ENCODE results near the gene RTKN. TPM values are rescaled to one million over a fixed set of nuclear protein-coding genes. Genes with fewer than 3 reads are reported as not detected.
A peak's percentile ranks its signal among the peaks of the same experiment; 100 is the strongest.
"Not testable (repeated sequence)": the region's sequence is repeated elsewhere in the genome, so short reads cannot be mapped to it uniquely, and the experiment has no call there.

The RTKN gene
- total and polyA plus RNA-seq, 12 donors: 7.4 to 35.6 (median 14.1) TPM

DNA sequence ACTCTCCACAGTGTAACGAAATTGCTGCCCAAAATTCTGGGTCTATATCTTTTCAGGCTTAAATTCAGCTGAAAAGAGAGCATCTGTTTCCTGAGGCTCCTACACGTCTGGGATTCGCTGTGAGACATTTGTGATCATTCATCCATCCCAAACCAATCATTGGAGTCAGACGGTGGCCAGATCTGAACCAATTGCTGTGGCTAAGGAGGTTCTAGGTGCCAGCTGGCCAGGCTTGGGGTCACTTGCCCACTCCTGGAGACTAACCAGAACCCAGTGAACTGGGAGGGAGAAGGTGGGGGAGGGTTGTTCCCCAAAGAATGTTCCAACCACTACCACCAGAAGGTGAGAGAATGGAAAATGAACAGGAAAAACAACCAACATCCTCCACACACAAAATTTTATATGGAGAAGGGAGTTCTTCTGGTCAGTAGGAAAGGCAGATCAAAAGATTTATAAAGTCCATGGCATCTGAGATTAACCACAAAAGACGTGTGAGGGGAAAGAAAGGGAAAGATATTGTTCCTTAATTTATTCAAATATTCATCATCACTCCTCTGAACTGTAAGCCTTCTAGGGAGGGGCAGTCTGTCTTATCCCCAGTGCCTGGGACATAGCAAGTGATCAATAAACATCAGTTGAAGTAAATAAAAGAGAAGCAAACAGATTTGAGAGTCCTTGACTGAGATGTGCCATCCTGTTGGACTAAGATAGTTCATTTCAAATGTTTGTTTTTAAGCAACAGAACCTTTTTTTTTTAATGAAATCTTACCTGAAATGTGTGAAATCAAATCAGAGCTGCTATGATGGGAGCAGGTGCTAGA, 3.0 kb upstream of the RTKN start:
- H3K4me3 ChIP-seq: no peak overlapping the region
- no peaks in the 10 kb centered on the region for H3K36me3 ChIP-seq (replicated peaks in 1 of 2)
- TF ChIP-seq POLR2A (IDR thresholded peaks at IDR 0.05): no peak
- TF ChIP-seq, protein P1, sequence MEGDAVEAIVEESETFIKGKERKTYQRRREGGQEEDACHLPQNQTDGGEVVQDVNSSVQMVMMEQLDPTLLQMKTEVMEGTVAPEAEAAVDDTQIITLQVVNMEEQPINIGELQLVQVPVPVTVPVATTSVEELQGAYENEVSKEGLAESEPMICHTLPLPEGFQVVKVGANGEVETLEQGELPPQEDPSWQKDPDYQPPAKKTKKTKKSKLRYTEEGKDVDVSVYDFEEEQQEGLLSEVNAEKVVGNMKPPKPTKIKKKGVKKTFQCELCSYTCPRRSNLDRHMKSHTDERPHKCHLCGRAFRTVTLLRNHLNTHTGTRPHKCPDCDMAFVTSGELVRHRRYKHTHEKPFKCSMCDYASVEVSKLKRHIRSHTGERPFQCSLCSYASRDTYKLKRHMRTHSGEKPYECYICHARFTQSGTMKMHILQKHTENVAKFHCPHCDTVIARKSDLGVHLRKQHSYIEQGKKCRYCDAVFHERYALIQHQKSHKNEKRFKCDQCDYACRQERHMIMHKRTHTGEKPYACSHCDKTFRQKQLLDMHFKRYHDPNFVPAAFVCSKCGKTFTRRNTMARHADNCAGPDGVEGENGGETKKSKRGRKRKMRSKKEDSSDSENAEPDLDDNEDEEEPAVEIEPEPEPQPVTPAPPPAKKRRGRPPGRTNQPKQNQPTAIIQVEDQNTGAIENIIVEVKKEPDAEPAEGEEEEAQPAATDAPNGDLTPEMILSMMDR (IDR thresholded peaks at IDR 0.05): no peak
- WGBS, 4 donors: 35 to 46% (median 38%) methylated on average over 5 of the region's 5 CpGs
- intact Hi-C loops (cut with DNase I): no loop called here
- H3K27ac ChIP-seq: no peak overlapping the region
- H3K9me3 ChIP-seq (replicated peaks in 1 of 3): no peaks in the 10 kb centered on the region
- peaks cover 5 to 15% of the 10 kb centered on the region in 2 donors for H3K4me1 ChIP-seq (replicated peaks in 1 of 2)
- no peak for DNase-seq
- H3K27me3 ChIP-seq: peaks cover 11% of the 10 kb centered on the region

DNA sequence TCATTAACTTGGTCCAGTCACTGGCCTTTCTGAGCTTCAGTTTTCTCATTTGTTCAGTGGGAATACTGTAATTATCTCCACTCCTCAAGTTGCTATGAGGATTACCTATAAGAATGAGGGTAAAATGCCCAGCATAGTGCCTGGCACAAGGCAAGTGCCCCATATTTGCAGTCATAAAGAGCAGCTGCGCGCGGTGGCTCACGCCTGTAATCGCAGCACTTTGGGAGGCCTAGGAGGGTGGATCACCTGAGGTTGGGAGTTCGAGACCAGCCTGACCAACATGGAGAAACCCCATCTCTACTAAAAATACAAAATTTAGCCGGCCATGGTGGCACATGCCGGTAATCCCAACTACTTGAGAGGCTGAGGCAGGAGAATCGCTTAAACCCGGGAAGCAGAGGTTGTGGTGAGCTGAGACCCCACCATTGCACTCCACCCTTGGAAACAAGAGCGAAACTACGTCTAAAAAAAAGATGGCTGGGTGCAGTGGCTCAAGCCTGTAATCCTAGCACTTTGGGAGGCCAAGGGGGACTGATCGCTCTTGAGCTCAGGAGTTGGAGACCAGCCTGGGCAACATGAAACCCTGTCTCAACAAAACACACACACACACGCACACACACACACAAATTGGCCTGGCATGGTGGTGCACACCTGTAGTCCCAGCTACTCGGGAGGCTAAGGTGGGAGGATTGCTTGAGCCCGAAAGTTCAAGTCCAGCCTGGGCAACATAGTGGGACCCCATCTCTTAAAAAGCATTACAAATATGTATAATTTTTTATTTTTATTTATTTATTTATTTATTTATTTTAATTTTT, 953 bp upstream of the RTKN start:
- intact Hi-C loops (cut with DNase I); H3K9me3 ChIP-seq (replicated peaks in 1 of 3); H3K4me3 ChIP-seq; H3K27ac ChIP-seq; DNase-seq; H3K36me3 ChIP-seq (replicated peaks in 1 of 2): not testable (repeated sequence)
- 89 to 97% (median 92%) methylated on average over 16 of the region's 16 CpGs for WGBS, 4 donors
- Histone ChIP-seq H3K4me1 (replicated peaks in 1 of 2) (peaks cover 13 to 28% of the 10 kb centered on the region in 2 donors), H3K27me3 (peaks cover 11% of the 10 kb centered on the region)

DNA sequence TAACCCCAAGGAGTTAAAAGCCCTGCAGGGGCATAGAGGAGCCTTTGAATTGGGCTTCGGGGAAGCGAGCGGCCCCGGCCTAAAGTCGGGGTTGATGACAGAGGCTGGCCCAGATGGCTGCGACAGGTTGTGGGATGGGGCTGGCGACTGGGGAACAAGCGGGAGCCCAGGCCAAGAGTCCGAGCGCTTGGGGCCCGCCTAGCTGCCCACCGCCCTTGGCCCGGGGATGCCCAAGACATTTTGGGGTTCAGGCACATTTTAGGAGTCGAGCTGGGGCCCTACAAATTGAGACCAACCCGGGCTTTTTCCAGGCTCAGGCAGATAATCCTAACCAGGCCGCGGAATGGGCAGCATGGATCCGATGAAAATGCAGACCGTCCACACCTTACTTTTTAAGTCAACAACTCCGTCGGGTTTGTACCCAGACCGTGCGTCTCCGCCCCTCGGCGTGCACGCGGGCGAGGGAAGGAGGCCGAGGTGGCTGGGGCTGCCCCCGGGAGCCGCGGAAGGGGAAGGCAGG, 507 bp downstream of the RTKN start:
- peaks cover 13 to 28% of the 10 kb centered on the region in 2 donors for H3K4me1 ChIP-seq (replicated peaks in 1 of 2)
- H3K27me3 ChIP-seq: peaks cover 11% of the 10 kb centered on the region
- TF ChIP-seq, protein P1 (IDR thresholded peaks at IDR 0.05): no peak
- TF ChIP-seq POLR2A (IDR thresholded peaks at IDR 0.05): no peak
- intact Hi-C loops (cut with DNase I): no loop called here
- no peaks in the 10 kb centered on the region for H3K36me3 ChIP-seq (replicated peaks in 1 of 2)
- DNase-seq: no peak
- peak overlapping the region in 1 of 5 donors; percentile 74 for H3K27ac ChIP-seq
- 49 to 67% (median 54%) methylated on average over 10 to 33 of the region's 33 CpGs for WGBS, 4 donors
- no peaks in the 10 kb centered on the region for H3K9me3 ChIP-seq (replicated peaks in 1 of 3)
- H3K4me3 ChIP-seq: peak overlapping the region in 1 of 4 donors; percentile 65

DNA sequence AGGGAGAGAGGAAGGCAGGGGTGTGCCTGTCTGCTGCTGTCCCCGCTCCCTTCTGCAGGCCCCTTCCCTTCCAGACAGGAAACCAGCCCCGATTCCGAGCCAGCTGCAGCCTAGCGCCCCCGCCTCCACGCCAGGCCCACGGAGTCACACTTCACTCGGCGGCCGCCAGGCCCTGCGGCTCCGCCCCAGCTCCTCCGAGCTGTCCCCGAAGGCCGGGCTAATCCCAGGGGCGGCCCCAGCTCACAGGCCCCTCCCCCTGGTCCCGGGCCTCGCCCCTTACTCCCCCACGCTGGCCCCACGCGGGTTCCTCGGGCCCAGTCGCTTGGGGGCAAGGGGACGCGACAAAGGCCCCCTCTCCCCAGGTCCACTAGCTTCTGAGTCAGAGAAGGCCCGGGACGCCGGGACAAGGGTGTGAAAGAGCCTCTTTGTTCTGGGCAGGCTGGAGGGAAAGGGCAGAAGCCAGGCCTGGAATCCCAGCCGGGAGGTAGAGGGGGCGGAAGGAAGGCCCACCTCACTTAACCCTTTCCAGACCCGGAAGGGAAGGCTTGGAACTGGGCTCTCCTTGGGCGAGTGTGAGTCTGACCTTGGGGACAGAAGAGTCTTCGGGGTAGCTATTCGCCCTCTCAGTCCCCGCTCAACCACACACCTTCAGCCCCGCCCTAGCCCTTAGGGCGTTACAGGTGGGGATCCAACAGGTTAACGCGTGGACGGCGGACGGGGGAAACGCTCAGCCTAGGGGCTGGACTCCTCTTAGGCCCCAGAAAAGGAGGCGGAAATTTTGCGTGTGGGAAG, 1.2 kb downstream of the RTKN start:
- H3K27ac ChIP-seq: peak overlapping the region in 3 of 5 donors; percentile 60 to 74 (median 71)
- intact Hi-C loops (cut with DNase I): no loop called here
- no peaks in the 10 kb centered on the region for H3K36me3 ChIP-seq (replicated peaks in 1 of 2)
- DNase-seq: peak; percentile 84 to 88 (median 86)
- H3K27me3 ChIP-seq: peaks cover 11% of the 10 kb centered on the region
- H3K4me3 ChIP-seq: peak overlapping the region; percentile 0 to 74 (median 64)
- peaks cover 13 to 28% of the 10 kb centered on the region in 2 donors for H3K4me1 ChIP-seq (replicated peaks in 1 of 2)
- H3K9me3 ChIP-seq (replicated peaks in 1 of 3): no peaks in the 10 kb centered on the region
- WGBS, 4 donors: 15 to 22% (median 18%) methylated on average over 19 to 45 of the region's 45 CpGs
- TF ChIP-seq POLR2A (IDR thresholded peaks at IDR 0.05): peak; percentile 17 to 66
- TF ChIP-seq, protein P1 (IDR thresholded peaks at IDR 0.05): peak in 5 of 6 experiments; percentile 40 to 60 (median 42)

All from adrenal gland (tissue), 12 donors.